WTC11 (cell line): ENCODE results near the gene ZNF423. TPM values are rescaled to one million over a fixed set of nuclear protein-coding genes. Genes with fewer than 3 reads are reported as not detected.

Experiments used
- ATAC-seq: fragments of 200-7000 bp; cut with Tn5 transposase; 2 replicates; pipeline ENCODE4 v1.10.0; 2021; ENCODE audit warnings: mild to moderate bottlenecking, moderate library complexity
- CTCF ChIA-PET: fragments of 300-600 bp; sonication (Branson Sonifier 250); formaldehyde crosslinking; loops from one replicate; lab custom pipeline; 2021; ENCODE audit warnings: antibody characterized with exemption; lab: Charles Lee
- POLR2A ChIA-PET: fragments of 350-600 bp; sonication (Branson Sonifier 250); formaldehyde crosslinking; loops from one replicate; lab custom pipeline; 2021; ENCODE audit warnings: antibody characterized with exemption; lab: Charles Lee
- DNase-seq: peaks from one replicate; pipeline ENCODE4 v3.0.0; 2021; ENCODE audit warnings: low spot score
- H3K27ac Mint-ChIP-seq: 2 replicates; pipeline ENCODE4 v1.8.0; 2021; ENCODE audit warnings: mixed read lengths
- H3K27me3 Mint-ChIP-seq: 2 replicates; pipeline ENCODE4 v1.8.0; 2021; ENCODE audit warnings: low read depth, mild to moderate bottlenecking, moderate library complexity, mixed read lengths
- H3K36me3 Mint-ChIP-seq: 2 replicates; pipeline ENCODE4 v1.8.0; 2021; ENCODE audit warnings: mixed read lengths
- H3K4me1 Mint-ChIP-seq: 2 replicates; pipeline ENCODE4 v1.8.0; 2022; ENCODE audit warnings: mixed read lengths
- H3K4me3 Mint-ChIP-seq: 2 replicates; pipeline ENCODE4 v1.8.0; 2021; ENCODE audit warnings: mild to moderate bottlenecking, moderate library complexity, mixed read lengths
- H3K9me3 Mint-ChIP-seq: 2 replicates; pipeline ENCODE4 v1.8.0; 2021; ENCODE audit warnings: mixed read lengths
- EMX1 ChIP-seq: fragments of 250-450 bp; sonication (Bioruptor Pico); IDR thresholded peaks from 2 replicates; pipeline ENCODE4 v1.8.0; 2021; ENCODE audit warnings: mild to moderate bottlenecking
- FOXJ3 ChIP-seq: sonication (generic); formaldehyde crosslinking; IDR thresholded peaks from 2 replicates; pipeline ENCODE4 v1.9.0; 2021; ENCODE audit warnings: missing genetic modification reagents, mild to moderate bottlenecking, borderline replicate concordance
- GRHL2 ChIP-seq: fragments of 250-450 bp; sonication (Bioruptor Pico); IDR thresholded peaks from 2 replicates; pipeline ENCODE4 v1.8.0; 2022; ENCODE audit warnings: mild to moderate bottlenecking, moderate library complexity; ENCODE audit not compliant: insufficient replicate concordance, severe bottlenecking
- HMGA2 ChIP-seq: fragments of 250-450 bp; sonication (Bioruptor Pico); IDR thresholded peaks from 2 replicates; pipeline ENCODE4 v1.4.0; 2021; ENCODE audit warnings: mild to moderate bottlenecking, moderate library complexity
- JUN ChIP-seq: sonication (generic); formaldehyde crosslinking; IDR thresholded peaks from 2 replicates; pipeline ENCODE4 v1.8.0; 2023; ENCODE audit warnings: mild to moderate bottlenecking, missing genetic modification reagents
- MYBL2 ChIP-seq: sonication (generic); formaldehyde crosslinking; IDR thresholded peaks from 2 replicates; pipeline ENCODE4 v1.8.1; 2023; ENCODE audit warnings: mild to moderate bottlenecking, moderate library complexity, missing genetic modification reagents
- NFYB ChIP-seq: sonication (generic); formaldehyde crosslinking; conservative IDR thresholded peaks from 2 replicates; pipeline ENCODE4 v1.8.0; 2022; ENCODE audit warnings: low read depth, missing genetic modification reagents
- OVOL2 ChIP-seq: fragments of 250-450 bp; sonication (Bioruptor Pico); IDR thresholded peaks from 2 replicates; pipeline ENCODE4 v1.9.0; 2021; ENCODE audit warnings: mild to moderate bottlenecking, borderline replicate concordance
- ZBTB21 ChIP-seq: sonication (generic); formaldehyde crosslinking; IDR thresholded peaks from 2 replicates; pipeline ENCODE4 v1.8.1; 2023; ENCODE audit warnings: mild to moderate bottlenecking, missing genetic modification reagents, borderline replicate concordance
- ZNF138 ChIP-seq: sonication (generic); formaldehyde crosslinking; conservative IDR thresholded peaks from 2 replicates; pipeline ENCODE4 v1.8.1; 2022; ENCODE audit warnings: mild to moderate bottlenecking, moderate library complexity, missing genetic modification reagents
- ZNF423 ChIP-seq: fragments of 250-450 bp; sonication (Bioruptor Pico); IDR thresholded peaks from 2 replicates; pipeline ENCODE4 v2.1.2; 2022; ENCODE audit warnings: mild to moderate bottlenecking, moderate library complexity
- total RNA-seq: library from RNA; stranded (reverse); gene quantifications from 3 replicates; pipeline ENCODE4 v1.2.3, GENCODE V29; 2021
- TF ChIP-seq, protein P1 (sequence below): fragments of 250-450 bp; sonication (Bioruptor Pico); IDR thresholded peaks from 2 replicates; pipeline ENCODE4 v1.9.0; 2021; ENCODE audit warnings: mild to moderate bottlenecking, borderline replicate concordance
- TF ChIP-seq, protein P2 (sequence below): sonication (generic); formaldehyde crosslinking; IDR thresholded peaks from 2 replicates; pipeline ENCODE4 v1.8.1; 2023; ENCODE audit warnings: mild to moderate bottlenecking, missing genetic modification reagents, moderate library complexity
- TF ChIP-seq, protein P3 (sequence below): sonication (generic); formaldehyde crosslinking; IDR thresholded peaks from 2 replicates; pipeline ENCODE4 v1.8.1; 2022; ENCODE audit warnings: mild to moderate bottlenecking, moderate library complexity, missing genetic modification reagents
- TF ChIP-seq, protein P4 (sequence below): sonication (generic); formaldehyde crosslinking; IDR thresholded peaks from 2 replicates; pipeline ENCODE4 v1.8.0; 2023; ENCODE audit warnings: missing genetic modification reagents, mild to moderate bottlenecking, borderline replicate concordance
- TF ChIP-seq, protein P5 (sequence below): sonication (generic); formaldehyde crosslinking; IDR thresholded peaks from 2 replicates; pipeline ENCODE4 v1.8.0; 2022; ENCODE audit warnings: mild to moderate bottlenecking, missing genetic modification reagents

ZNF423 gene
- total RNA-seq, 1 experiment from 2014 or later, result 38.8 TPM

DNA sequence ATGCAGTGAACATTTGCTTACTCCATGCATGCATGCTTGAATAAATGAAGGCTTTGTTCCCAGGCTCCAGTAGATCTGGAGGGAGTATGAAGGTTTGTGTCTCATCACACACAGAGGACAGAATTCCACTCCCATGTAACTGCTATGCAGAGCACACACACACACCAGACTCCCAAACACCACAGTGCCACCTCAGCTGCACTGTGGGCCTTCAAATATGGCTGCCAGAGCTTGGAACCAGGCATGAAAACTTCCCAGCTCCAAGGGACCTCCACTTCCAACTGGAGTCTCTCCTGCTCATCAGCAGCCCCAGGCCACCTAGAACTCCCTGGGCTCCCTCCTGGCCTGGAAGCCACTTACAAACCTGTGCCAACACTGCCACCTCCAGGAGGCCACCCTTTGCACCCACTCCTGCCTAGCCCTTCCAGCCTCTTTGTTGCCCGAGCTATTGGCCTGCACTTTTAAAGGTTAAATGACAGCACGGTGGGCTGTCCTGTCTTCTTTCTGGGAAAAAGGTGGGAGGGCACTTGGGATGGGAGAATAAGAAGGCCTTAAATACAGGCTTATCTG lies 151.2 kb downstream of the ZNF423 start (continued):
- TF ChIP-seq, protein P1, sequence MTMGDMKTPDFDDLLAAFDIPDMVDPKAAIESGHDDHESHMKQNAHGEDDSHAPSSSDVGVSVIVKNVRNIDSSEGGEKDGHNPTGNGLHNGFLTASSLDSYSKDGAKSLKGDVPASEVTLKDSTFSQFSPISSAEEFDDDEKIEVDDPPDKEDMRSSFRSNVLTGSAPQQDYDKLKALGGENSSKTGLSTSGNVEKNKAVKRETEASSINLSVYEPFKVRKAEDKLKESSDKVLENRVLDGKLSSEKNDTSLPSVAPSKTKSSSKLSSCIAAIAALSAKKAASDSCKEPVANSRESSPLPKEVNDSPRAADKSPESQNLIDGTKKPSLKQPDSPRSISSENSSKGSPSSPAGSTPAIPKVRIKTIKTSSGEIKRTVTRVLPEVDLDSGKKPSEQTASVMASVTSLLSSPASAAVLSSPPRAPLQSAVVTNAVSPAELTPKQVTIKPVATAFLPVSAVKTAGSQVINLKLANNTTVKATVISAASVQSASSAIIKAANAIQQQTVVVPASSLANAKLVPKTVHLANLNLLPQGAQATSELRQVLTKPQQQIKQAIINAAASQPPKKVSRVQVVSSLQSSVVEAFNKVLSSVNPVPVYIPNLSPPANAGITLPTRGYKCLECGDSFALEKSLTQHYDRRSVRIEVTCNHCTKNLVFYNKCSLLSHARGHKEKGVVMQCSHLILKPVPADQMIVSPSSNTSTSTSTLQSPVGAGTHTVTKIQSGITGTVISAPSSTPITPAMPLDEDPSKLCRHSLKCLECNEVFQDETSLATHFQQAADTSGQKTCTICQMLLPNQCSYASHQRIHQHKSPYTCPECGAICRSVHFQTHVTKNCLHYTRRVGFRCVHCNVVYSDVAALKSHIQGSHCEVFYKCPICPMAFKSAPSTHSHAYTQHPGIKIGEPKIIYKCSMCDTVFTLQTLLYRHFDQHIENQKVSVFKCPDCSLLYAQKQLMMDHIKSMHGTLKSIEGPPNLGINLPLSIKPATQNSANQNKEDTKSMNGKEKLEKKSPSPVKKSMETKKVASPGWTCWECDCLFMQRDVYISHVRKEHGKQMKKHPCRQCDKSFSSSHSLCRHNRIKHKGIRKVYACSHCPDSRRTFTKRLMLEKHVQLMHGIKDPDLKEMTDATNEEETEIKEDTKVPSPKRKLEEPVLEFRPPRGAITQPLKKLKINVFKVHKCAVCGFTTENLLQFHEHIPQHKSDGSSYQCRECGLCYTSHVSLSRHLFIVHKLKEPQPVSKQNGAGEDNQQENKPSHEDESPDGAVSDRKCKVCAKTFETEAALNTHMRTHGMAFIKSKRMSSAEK (CRISPR knock-in tag), result no peak
- no peak for TF ChIP-seq OVOL2

DNA sequence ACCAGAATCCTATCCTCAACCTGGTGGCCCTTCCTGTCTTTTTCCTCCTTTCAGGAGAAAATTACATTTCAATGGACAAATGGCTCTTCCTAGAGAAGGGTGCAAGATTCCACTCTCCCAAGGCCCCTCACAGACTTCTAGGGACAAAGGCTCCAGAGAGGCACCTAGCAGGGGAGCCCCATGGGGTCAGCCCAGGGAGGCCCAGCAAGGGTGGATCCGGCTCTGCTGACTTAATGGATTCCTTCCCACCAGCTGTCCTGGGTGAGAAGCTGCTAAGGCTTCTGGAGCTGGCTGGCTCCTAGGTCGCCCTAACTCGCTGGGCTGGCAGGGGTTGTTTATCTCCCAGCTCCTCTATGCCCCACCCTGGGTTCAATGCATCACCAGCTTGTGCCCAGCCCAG lies 152.4 kb downstream of the ZNF423 start:
- ATAC-seq, result no peak
- H3K36me3 Mint-ChIP-seq, result no peaks in the 10 kb centered on the region
- H3K4me3 Mint-ChIP-seq, result no peak overlapping the region
- no peaks in the 10 kb centered on the region for H3K9me3 Mint-ChIP-seq
- peak overlapping the region; percentile 92 for H3K27ac Mint-ChIP-seq
- CTCF ChIA-PET, result interaction anchor here (0.9 to 1.5 kb wide), 2 partner anchors 154 to 218 kb away, joined by 3 to 4 read pairs; no protein-coding TSS in a partner anchor
- peaks cover 64% of the 10 kb centered on the region for H3K4me1 Mint-ChIP-seq
- no peaks in the 10 kb centered on the region for H3K27me3 Mint-ChIP-seq
- peak; percentile 97 for TF ChIP-seq ZNF423 (CRISPR knock-in tag)
- TF ChIP-seq, protein P2, sequence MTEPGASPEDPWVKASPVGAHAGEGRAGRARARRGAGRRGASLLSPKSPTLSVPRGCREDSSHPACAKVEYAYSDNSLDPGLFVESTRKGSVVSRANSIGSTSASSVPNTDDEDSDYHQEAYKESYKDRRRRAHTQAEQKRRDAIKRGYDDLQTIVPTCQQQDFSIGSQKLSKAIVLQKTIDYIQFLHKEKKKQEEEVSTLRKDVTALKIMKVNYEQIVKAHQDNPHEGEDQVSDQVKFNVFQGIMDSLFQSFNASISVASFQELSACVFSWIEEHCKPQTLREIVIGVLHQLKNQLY, result no peak
- POLR2A ChIA-PET, result no interaction called here
- no peak for DNase-seq

DNA sequence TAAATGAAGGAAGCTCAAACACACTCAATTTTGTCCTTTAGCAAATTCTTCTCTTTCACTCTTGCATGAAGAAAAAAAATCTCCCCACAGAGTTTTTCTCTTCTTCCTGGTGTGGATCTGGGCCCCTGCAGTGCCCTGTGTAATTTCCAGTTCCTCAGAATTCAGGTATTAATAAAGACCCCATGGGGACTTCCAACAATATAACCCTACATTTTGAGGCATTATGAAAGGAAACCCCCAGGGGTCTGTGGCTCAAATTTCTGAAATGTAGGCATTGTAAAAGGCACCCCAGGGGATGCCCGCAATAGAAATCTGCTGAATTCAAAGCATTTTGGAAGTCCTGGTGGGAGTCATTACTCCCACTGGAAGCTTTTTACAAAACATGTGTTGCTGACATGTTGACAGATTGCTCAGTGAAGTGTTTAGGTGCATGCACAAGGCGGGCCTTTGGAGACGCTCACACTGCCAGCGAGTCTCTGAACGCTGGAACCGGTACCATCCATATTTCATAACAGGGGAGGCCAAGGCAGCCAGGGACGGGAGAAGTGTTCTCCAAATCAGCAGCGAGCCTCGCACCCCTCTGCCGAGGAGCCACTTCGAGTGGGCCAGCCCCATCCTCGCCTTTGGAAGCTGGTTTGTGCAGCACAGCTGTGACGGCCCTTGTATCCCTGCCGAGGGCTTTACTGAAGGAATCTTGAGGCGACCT lies 154.0 kb downstream of the ZNF423 start:
- ATAC-seq (peak; percentile 51), DNase-seq (peak; percentile 77)
- Mint-ChIP-seq H3K27ac (peak overlapping the region; percentile 96), H3K27me3 (no peaks in the 10 kb centered on the region), H3K36me3 (no peaks in the 10 kb centered on the region), H3K9me3 (no peaks in the 10 kb centered on the region), H3K4me3 (peak overlapping the region; percentile 59), H3K4me1 (peaks cover 79% of the 10 kb centered on the region)
- POLR2A ChIA-PET, result interaction anchor here (0.6 to 1.1 kb wide), 2 partner anchors 10 to 14 kb away, joined by 3 read pairs; no protein-coding TSS in a partner anchor
- CTCF ChIA-PET, result interaction anchor here (0.5 to 2.4 kb wide), 12 partner anchors 14 to 462 kb away, joined by 3 to 10 read pairs (median 4); no protein-coding TSS in a partner anchor
- TF ChIP-seq FOXJ3 (CRISPR knock-in tag) (no peak), MYBL2 (CRISPR knock-in tag) (no peak), ZBTB21 (CRISPR knock-in tag) (no peak), HMGA2 (no peak), ZNF423 (CRISPR knock-in tag) (peak; percentile 75), JUN (CRISPR knock-in tag) (no peak), GRHL2 (no peak), ZNF138 (CRISPR knock-in tag) (no peak), NFYB (CRISPR knock-in tag) (peak; percentile 53; the same call in 1 of the 2 replicates), EMX1 (CRISPR knock-in tag) (no peak)
- TF ChIP-seq, protein P2, result no peak
- TF ChIP-seq, protein P3, sequence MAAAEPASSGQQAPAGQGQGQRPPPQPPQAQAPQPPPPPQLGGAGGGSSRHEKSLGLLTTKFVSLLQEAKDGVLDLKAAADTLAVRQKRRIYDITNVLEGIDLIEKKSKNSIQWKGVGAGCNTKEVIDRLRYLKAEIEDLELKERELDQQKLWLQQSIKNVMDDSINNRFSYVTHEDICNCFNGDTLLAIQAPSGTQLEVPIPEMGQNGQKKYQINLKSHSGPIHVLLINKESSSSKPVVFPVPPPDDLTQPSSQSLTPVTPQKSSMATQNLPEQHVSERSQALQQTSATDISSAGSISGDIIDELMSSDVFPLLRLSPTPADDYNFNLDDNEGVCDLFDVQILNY (CRISPR knock-in tag), result no peak
- TF ChIP-seq, protein P4, sequence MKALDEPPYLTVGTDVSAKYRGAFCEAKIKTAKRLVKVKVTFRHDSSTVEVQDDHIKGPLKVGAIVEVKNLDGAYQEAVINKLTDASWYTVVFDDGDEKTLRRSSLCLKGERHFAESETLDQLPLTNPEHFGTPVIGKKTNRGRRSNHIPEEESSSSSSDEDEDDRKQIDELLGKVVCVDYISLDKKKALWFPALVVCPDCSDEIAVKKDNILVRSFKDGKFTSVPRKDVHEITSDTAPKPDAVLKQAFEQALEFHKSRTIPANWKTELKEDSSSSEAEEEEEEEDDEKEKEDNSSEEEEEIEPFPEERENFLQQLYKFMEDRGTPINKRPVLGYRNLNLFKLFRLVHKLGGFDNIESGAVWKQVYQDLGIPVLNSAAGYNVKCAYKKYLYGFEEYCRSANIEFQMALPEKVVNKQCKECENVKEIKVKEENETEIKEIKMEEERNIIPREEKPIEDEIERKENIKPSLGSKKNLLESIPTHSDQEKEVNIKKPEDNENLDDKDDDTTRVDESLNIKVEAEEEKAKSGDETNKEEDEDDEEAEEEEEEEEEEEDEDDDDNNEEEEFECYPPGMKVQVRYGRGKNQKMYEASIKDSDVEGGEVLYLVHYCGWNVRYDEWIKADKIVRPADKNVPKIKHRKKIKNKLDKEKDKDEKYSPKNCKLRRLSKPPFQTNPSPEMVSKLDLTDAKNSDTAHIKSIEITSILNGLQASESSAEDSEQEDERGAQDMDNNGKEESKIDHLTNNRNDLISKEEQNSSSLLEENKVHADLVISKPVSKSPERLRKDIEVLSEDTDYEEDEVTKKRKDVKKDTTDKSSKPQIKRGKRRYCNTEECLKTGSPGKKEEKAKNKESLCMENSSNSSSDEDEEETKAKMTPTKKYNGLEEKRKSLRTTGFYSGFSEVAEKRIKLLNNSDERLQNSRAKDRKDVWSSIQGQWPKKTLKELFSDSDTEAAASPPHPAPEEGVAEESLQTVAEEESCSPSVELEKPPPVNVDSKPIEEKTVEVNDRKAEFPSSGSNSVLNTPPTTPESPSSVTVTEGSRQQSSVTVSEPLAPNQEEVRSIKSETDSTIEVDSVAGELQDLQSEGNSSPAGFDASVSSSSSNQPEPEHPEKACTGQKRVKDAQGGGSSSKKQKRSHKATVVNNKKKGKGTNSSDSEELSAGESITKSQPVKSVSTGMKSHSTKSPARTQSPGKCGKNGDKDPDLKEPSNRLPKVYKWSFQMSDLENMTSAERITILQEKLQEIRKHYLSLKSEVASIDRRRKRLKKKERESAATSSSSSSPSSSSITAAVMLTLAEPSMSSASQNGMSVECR (CRISPR knock-in tag), result 0 out of 2 replicates have a peak, but pooled peaks have one; percentile 26
- TF ChIP-seq, protein P5, sequence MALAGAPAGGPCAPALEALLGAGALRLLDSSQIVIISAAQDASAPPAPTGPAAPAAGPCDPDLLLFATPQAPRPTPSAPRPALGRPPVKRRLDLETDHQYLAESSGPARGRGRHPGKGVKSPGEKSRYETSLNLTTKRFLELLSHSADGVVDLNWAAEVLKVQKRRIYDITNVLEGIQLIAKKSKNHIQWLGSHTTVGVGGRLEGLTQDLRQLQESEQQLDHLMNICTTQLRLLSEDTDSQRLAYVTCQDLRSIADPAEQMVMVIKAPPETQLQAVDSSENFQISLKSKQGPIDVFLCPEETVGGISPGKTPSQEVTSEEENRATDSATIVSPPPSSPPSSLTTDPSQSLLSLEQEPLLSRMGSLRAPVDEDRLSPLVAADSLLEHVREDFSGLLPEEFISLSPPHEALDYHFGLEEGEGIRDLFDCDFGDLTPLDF (CRISPR knock-in tag), result no peak
